DND-41 (cell line): ENCODE data around the gene WFDC5.
"Not testable (repeated sequence)": the region's sequence is repeated elsewhere in the genome, so short reads cannot be mapped to it uniquely, and the experiment has no call there.

Experiments
- CTCF ChIP-seq: IDR thresholded peaks from 2 replicates; pipeline ENCODE4 v1.5.1; 2012; ENCODE audit warnings: borderline replicate concordance, low read length, moderate library complexity, mild to moderate bottlenecking; ENCODE audit not compliant: poor library complexity, severe bottlenecking; ENCODE audit errors: extremely low read depth
- EZH2 ChIP-seq: IDR thresholded peaks from 3 replicates; pipeline ENCODE4 v1.6.1; 2012; ENCODE audit warnings: borderline replicate concordance, low read depth, mild to moderate bottlenecking, moderate library complexity, low read length, inconsistent platforms; ENCODE audit not compliant: severe bottlenecking

GRCh38 chr20:45154794-45155193, 39.8 kb upstream of the WFDC5 start:
- not testable (repeated sequence) for TF ChIP-seq EZH2, CTCF
